Colon (tissue), 2 donors: Measurements from ENCODE around the gene BEND3.
"Not testable (repeated sequence)": the region's sequence is repeated elsewhere in the genome, so short reads cannot be mapped to it uniquely, and the experiment has no call there.

Source experiments
- FAIRE-seq: peaks from 2 replicates; lab custom pipeline; 2012; peaks lifted over from hg19 to GRCh38; lab: Jason Lieb, UNC
- donor health status: control.
- donor health status: control.

The BEND3 gene

GRCh38 chr6:107114926-107115694, at the start of gene BEND3:
BEND3 (minus strand) TSS chr6:107115515; CDS start chr6:107099285, 16,230 bp downstream.
- no peak for FAIRE-seq

DNA sequence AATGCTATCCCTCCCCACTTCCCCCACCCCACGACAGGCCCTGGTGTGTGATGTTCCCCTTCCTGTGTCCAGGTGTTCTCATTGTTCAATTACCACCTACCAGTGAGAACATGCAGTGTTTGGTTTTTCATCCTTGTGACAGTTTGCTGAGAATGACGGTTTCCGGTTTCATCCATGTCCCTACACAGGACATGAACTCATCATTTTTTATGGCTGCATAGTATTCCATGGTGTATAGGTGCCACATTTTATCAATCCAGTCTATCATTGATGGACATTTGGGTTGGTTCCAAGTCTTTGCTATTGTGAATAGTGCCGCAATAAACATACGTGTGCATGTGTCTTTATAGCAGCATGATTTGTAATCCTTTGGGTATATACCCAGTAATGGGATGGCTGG, 49.0 kb upstream of the BEND3 start:
- FAIRE-seq: not testable (repeated sequence)

GRCh38 chr6:107161521-107161920, 46.2 kb upstream of the BEND3 start:
- no peak for FAIRE-seq

GRCh38 chr6:107156617-107157016, 41.3 kb upstream of the BEND3 start:
- no peak for FAIRE-seq

- no peak for FAIRE-seq
Observed at GRCh38 chr6:107154801-107155160, 39.5 kb upstream of the BEND3 start.

- no peak for FAIRE-seq
Observed at GRCh38 chr6:107154131-107154800, 39.0 kb upstream of the BEND3 start.

DNA sequence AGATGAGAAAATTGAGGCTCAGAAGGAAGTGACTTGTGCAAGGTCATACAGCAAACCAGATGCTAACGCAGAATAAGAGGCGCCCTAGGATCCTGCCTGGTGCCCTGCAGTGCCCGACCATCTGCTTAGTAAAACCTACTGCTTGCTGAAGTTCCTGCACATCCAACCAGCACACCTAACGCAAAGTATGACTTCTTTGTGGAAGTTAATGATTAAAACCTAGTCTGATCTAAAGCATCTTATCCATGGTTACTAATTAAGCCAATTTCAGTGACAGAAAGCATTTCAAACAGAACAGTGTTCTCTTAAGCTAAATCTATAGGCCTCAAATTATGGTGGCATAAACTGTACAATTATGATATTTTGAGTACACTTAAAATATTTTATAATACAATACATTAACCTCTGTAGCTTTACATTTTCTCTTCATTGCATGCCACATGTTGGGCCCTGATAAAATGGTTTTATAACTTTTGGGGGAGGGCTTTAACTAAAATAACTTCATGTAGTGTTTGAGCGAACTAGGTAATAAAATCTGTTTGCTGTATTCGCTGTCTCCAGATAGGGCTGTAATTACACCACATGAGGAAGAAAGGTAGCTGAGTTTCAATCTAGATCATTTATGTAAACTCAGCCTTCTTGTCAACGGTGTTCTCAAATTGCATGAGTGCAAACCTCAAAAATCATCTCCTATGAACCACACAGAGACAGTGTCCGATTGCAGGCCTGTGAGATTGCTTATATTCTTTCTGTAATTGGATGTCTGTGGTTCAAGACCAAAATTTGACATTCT, 37.5 kb upstream of the BEND3 start:
- FAIRE-seq: peak; percentile 97

GRCh38 chr6:107144666-107145065, 29.4 kb upstream of the BEND3 start:
- FAIRE-seq: no peak

- no peak for FAIRE-seq
Observed at GRCh38 chr6:107144014-107144413, 28.7 kb upstream of the BEND3 start.

DNA sequence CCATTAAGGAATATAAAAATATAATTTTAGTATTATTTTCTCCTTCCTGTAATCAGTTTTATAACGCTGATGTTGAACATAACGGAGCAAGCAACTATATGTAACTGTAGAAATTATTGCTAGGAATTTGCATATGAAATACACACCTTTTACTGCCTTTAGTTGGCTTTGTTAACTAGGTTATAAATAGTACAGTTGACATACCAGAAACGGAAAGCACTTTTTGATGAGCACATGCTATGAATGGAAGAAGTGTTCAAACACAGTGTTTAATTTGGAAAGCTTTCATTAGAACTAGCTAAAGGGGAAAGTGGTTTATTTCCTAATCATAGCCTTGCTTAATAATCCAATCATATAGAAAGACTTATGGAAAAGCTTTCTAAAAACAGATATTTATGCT, 25.3 kb upstream of the BEND3 start:
- no peak for FAIRE-seq

DNA sequence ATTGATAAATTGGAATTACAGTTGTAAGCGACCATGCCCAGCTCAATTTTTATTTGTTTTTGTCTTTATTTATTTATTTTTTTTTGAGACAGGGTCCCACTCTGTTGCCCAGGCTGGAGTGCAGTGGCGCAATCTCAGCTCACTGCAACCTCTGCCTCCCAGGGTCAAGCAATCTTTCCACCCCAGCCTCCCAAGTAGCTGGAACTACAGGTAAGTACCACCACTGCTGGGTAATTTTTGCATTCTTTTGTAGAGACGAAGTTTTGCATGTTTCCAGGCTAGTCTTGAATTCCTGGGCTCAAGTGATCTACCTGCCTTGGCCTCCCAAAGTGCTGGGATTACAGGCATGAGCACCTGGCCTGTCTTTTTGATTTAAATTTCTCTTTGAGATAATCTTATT, 21.0 kb upstream of the BEND3 start:
- FAIRE-seq: not testable (repeated sequence)

DNA sequence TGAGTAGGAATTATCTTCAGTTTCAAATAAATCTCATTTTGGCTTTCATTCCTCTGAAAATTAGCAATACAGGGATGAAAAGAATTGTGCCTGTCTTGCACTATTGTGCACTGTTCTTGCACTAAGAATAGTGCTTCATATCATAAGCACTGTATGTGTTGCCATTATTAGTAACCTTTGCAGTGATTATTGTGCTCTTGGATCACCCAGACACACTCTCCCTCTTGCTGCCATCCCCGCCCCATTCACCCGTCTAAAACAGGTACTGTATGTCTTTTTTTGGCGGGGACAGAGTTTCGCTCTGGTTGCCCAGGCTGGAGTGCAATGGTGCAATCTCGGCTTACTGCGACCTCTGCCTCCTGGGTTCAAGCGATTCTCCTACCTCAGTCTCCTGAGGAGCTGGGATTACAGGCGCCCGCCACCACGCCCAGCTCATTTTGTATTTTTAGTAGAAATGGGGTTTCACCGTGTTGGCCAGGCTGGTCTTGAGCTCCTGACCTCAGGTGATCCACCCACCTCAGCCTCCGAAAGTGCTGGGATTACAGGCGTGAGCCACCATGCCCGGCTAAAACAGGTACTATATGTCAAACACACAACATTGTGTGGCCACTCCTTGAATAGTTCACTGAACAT, 19.8 kb upstream of the BEND3 start:
- not testable (repeated sequence) for FAIRE-seq

DNA sequence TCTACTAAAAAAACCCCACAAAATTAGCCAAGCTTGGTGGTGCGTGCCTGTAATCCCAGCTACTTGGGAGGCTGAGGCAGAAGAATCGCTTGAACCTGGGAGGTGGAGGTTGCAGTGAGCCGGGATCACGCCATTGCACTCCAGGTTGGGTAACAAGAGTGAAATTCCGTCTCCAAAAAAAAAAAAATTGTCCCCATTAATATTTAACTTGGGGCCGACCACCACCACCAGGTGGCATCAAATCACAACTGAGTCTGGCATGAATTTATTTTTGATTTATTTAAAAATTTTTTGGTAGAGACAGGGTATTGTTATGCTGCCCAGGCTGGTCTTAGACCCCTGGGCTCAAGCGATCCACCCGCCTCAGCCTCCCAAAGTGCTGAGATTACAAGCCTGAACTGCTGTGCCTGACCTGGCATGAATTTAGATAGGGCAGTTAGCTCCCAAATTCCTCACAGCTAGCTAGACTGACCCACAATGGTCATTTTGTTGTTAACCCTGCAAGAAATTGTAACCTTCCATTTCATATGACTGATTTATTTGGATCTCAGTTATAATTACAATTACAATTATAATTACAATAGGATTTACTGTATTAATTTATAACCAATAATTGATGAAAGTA, 17.1 kb upstream of the BEND3 start:
- no peak for FAIRE-seq

DNA sequence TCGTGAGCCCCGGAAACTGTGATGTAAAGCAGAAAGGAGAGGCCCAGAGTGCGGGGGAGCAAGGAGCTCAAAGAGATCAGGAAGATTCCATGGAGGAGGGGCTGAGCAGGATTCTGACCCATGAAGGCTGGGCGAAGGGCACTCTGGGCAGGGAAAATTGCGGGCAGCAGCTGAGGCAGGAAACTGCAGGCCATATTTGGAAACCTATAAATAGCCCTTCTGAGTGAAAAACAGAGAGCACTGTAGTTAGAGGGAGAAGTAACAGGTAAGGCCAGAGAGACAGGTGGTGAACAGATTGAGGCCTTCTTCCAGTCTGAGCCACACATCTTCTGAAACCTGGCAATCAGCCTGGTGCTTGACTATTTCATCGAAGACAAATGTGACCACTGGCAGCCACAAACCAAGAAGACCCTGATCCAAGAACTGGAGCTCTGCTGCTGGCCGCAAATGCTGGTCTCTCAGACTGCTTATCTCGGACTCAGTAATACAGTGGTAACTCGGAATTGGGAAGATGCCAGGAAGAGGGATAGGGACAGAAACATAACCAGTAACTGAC, 14.1 kb upstream of the BEND3 start:
- FAIRE-seq: no peak

DNA sequence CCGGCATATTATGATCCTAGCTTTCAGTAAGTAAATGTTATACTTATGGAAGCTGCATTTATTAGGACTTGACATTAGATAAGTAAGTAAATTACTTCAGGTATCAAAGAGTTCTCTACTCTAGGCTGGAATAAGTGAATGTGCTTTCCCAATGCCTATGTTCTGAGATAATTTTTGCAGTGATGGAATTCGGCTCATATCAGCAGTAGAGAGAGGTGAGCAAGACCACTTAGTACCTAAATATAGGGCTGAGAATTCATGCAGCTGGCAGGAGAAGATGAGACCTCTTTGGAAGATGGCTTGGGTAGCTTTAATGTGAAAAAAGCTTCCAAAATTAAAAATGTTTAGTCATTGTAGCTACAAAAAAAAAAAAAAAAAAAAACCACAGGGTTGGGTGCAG, 13.3 kb upstream of the BEND3 start:
- FAIRE-seq: no peak

GRCh38 chr6:107128175-107128574, 12.9 kb upstream of the BEND3 start:
- no peak for FAIRE-seq

DNA sequence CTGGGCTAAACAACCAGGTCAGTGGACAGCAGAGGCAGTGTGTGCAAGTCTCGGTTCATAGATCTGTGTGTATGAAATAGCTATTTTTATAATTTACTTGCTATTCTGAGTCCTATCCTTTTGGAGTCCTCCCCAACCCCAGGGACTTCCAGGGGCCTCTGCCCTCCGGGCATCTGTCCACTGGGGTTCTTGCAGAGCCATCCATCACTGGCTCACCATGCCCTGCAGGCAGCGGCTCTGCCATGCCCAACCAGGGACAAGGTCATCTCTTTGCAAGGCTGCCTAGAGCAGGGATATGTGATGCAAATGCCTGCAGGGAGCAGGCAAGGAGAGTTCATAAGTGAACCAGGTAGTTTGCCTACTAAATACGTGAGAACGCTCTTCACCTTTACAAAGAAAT, 10.5 kb upstream of the BEND3 start:
- FAIRE-seq: no peak

- FAIRE-seq: no peak
Observed at GRCh38 chr6:107124934-107125348, 9.6 kb upstream of the BEND3 start.

DNA sequence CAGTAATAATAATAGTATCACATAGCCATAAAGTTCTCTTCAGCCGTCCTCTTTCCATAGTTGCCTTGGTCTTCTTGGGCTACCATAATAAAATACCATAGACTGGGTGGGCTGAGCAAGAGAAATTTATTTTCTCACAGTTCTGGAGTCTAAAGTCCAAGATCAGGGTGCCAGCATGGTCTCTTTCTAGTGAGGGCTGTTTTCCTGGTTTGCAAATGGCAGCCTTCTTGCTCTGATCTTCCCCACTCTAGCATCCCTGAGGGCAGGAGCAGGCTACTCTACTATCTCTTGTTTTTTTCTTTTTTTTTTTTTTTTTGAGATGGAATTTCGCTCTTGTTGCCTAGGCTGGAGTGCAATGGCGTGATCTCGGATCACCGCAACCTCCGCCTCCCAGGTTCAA, 8.2 kb upstream of the BEND3 start:
- no peak for FAIRE-seq

- no peak for FAIRE-seq
Observed at GRCh38 chr6:107122748-107123147, 7.4 kb upstream of the BEND3 start.

GRCh38 chr6:107121964-107122495, 6.7 kb upstream of the BEND3 start:
- FAIRE-seq: no peak
